ENCODE results near the gene SSPN.

GRCh38 chr12:26273811-26274210 lies 78.4 kb downstream of the SSPN start:
- TF ChIP-seq CTCF (IDR thresholded peaks at IDR 0.05) = no peak
- TF ChIP-seq POLR2A (IDR thresholded peaks at IDR 0.05) = no peak
